NCI-H1105 (cell line): ENCODE measurements around the gene MAP6.

ENCODE experiments used
- DNase-seq: peaks from one replicate; lab custom pipeline; 2025; lab: John Stamatoyannopoulos, UW

The MAP6 gene

GRCh38 chr11:75566763-75567279, 102.0 kb downstream of the MAP6 start:
- DNase-seq: no peak

DNA sequence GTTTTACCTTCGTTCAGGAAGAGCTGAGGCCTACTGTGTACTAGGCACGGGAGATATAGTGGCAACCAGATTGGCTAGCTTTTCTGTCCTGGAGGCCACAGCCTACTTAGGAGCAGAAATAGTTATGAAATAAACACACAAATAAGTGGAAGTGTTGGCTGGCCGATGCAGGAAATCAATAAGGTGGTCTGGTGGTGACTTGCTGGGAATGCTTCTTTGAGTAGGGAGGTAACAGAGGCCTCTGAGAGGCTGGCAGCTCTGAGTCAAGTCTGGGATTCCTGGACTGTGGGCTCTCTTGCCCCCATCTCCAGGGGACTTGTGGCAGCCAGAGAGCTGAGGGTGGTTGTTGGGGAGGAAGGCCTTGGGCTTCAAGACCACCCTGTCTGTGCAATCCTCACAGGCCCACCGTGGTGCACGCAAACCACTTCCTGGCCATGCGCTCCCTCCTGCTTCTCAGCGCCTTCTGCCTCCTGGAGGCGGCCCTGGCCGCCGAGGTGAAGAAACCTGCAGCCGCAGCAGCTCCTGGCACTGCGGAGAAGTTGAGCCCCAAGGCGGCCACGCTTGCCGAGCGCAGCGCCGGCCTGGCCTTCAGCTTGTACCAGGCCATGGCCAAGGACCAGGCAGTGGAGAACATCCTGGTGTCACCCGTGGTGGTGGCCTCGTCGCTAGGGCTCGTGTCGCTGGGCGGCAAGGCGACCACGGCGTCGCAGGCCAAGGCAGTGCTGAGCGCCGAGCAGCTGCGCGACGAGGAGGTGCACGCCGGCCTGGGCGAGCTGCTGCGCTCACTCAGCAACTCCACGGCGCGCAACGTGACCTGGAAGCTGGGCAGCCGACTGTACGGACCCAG, 102.7 kb downstream of the MAP6 start:
- no peak for DNase-seq

DNA sequence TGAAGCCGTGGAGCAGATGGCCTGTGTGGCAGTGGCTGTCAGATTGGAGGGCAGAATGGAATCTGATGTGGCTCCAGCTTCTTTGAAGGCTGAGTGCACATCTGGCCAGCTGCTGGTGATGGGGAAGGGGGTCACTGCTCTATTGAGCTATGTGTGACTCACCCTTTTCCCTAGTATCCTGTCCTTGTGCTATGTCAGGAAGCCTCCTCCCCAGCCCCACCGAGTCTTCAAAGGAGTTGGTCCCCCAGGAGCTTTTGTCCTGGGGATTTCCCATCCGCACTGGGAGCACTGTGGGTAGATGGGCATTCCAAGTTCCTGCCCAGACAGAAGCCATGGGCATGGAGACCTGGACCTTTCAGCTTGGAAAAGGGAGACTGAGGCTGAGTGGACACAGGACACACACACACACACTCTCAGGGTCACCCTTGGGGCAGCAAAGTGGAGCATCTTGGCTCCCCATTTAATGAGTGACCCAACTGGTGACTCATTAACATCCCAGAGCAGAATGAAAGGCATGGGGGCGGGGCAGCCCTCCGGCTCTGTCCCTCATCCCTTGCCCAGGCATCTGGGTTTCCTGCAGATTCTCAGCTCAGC, 103.5 kb downstream of the MAP6 start:
- DNase-seq: no peak

GRCh38 chr11:75563978-75564552, 104.8 kb downstream of the MAP6 start:
- no peak for DNase-seq

DNA sequence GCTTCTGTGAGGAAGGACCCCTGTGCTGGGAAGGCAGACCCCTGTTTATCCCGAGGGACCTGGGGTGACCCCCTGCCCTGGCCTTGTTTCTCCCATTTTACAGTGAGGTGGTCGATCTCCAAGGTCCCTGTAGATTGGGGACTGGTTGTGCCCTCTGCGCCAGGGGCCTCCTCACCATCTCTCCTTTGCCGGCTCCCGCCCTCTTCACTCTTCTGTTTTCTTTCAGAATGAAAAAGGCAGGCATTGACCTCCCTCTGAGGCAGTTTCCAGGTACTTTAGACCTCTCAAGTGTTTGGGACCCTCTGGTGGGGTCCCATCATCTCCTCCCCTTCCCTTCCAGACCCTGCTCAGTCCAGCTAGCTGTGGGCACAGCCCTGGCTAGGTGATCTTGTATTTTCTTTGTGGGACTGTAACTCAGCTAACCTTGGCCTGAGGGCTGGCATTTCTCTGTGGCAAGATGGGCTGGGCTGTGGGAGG, 105.3 kb downstream of the MAP6 start:
- DNase-seq: no peak

DNA sequence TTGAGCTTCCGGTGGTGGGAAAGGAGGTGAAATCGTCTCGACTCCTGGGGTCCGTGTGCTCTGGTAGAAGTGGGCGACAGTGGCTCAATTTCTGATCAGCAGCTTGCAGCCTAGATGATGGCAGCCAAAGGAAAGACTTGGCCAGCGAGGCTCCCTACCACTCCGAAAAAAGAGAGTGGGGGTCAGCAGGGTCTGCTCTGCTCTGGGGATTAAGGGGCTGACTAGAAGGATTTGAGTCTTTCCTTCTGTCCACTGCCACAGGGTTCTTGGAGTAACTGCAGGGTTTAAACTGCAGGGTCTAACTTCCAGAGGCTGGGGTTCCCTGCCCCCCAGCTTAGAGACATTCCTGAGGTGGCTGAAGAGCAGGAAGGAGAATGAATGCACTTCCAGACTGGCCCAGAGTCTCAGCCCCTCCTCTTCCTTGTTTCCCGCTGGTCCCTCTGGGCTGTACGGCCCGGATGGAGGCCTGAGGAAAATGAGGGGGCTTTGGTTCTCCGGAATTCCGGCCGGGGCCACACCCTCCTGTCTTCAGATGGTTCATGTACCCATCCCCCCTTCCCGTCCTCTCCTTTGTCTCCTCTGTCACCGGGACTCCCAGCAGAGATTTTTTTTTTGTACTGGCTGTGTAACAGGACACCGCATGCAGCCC, 105.9 kb downstream of the MAP6 start:
- DNase-seq: no peak

DNA sequence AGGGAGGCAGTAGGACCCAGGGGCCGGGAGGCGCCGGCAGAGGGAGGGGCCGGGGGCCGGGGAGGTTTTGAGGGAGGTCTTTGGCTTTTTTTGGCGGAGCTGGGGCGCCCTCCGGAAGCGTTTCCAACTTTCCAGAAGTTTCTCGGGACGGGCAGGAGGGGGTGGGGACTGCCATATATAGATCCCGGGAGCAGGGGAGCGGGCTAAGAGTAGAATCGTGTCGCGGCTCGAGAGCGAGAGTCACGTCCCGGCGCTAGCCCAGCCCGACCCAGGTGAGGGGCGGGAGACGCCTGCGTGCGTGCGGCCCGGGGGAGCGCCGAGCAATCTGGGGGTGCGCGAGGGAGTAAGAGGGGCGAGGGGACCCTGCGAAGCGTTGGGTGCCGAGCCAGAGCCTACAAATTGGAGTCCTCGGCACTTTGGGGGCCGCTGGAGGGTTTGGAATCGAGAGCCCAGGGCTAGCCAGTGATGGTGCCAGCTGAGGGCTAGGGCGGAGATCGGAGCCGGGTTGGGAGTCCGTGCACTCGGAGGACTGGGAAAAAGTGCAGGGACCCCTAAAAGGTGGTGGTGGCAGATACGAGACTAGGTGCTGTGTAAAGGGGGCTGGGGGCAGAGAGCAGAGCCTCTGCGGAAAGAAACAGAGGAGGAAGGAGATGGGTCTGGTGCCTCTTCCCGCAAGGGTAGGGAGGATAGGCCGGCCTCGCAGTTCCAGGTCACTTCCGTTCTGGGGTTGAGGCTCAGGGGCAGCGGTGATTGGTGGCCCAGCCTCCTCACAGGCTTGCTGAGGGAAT, 106.6 kb downstream of the MAP6 start, which contains the start of gene SERPINH1:
SERPINH1 (plus strand) TSS at position 206 of the 788 bp plus-strand sequence. CDS start 4,097 bp downstream, outside the sequence.
- peak; percentile 86 for DNase-seq

GRCh38 chr11:75561426-75562047, 107.3 kb downstream of the MAP6 start:
- DNase-seq: no peak

- no peak for DNase-seq
These were observed 108.2 kb downstream of the MAP6 start for GRCh38 chr11:75560644-75561043.

GRCh38 chr11:75558939-75559843, 109.6 kb downstream of the MAP6 start:
- DNase-seq: no peak

DNA sequence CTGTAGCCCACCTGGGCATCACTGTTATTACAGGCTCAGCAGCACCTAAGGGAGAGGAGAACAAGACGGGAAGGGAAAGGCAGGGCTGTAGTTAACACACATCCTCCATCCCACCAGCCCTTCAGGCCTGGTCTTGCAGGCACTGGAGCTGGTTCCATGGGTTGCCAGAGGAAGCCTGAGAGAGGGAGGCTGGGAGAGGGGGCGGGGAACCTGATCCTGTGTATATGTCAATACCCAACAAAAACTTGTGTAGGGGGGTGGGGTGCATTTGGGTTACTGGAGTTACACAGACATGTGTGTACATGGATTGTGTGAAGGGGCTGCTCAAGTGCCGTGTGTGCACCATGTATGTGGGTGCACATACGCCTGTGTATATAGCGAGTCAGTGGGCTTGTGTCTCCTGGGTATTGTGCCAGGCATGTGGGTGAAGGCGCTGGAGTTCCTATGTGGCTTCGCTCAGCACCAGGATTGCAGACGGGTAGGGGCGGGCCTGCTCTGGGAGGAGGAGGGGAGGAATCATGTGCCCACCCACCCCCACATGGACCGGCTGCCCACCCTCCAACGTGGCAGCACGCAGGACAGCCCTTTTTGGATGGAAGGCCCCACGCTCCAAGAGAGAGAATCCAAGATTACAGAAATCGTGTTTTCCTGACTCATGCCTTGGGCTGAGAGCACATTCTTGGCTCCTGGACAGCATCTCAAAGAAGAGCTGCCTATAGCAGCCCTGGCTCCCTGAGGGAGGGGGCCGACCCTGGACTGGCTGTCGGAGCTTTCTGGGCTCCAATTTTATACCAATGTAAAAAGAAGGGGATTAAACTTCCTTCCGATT, 111.0 kb downstream of the MAP6 start:
- no peak for DNase-seq

GRCh38 chr11:75556275-75556674, 112.6 kb downstream of the MAP6 start:
- DNase-seq: no peak

DNA sequence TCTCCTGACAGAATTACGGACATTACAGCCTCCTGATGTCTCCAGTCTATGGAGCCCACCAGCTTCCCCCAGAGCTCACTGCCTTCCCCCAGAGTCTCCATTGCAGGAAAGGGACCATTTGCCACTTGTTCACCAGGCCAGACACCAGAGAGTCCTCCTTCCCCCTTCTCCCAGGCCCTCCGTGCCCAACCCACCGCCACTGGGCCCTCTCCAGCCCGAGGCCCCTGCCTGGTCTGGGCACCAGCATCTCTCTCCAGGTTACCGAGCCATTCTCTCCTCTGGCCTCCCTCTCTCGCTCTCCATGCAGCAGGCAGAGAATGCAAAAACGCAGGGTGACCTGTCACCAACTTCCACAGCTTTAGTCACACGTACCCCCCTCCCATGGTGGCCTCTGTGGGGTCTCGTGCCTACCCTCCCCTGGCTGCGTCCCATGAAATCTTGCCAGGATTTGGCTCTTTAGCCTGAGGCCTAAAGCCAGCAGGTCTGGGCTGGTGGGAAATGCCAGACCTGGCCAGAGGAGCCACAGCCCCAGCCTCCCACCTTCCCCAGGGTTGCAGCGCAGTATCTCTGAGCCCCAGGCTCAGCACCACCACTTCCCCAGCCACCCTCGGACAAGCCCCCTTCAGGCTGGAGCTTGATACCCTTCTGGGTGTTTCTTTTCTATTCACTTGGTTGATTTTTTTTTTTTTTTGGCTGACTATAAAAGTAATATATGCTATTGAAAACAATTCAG, 113.6 kb downstream of the MAP6 start:
- DNase-seq: no peak

- DNase-seq: peak; percentile 26
These were observed 114.4 kb downstream of the MAP6 start for GRCh38 chr11:75554258-75555022.

GRCh38 chr11:75553889-75554257, 115.0 kb downstream of the MAP6 start:
- no peak for DNase-seq

DNA sequence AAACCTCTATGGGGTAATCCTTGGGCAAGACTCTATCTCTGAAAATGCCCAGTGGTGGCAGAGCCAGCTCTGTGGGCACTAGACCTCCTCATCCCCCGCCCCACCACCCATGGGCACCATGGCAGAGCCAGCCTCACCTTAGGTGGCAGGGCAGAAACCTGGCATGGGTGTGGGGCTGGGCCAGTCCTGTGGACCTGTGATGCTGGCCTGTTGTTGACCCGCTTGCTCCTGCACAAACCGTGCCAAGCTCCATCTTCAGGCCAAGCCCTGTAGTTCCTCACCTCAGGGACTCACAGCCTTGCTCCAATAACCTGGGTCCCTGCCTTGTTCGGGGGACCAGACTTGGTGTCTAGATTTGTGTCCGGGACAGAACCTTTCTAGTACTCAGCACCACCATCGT, 115.7 kb downstream of the MAP6 start:
- DNase-seq: no peak

- DNase-seq: no peak
These were observed 119.4 kb downstream of the MAP6 start for GRCh38 chr11:75549370-75549958.
